ENCODE data around the gene GMDS.

GRCh38 chr6:1670711-1671462 lies 574.5 kb downstream of the GMDS start:
- no peak for TF ChIP-seq CTCF (IDR thresholded peaks at IDR 0.05; ENCODE audit: borderline replicate concordance, extremely low read depth, low read length, poor library complexity, severe bottlenecking)
- TF ChIP-seq EZH2 (IDR thresholded peaks at IDR 0.05; ENCODE audit: borderline replicate concordance, low read depth, low read length, severe bottlenecking): no peak

All from DND-41 (cell line).